ENCODE results near the gene SORCS2. TPM values are rescaled to one million over a fixed set of nuclear protein-coding genes. Genes with fewer than 3 reads are reported as not detected.

SORCS2 gene
- total RNA-seq, 1 donor from 2014 or later: not detected

DNA sequence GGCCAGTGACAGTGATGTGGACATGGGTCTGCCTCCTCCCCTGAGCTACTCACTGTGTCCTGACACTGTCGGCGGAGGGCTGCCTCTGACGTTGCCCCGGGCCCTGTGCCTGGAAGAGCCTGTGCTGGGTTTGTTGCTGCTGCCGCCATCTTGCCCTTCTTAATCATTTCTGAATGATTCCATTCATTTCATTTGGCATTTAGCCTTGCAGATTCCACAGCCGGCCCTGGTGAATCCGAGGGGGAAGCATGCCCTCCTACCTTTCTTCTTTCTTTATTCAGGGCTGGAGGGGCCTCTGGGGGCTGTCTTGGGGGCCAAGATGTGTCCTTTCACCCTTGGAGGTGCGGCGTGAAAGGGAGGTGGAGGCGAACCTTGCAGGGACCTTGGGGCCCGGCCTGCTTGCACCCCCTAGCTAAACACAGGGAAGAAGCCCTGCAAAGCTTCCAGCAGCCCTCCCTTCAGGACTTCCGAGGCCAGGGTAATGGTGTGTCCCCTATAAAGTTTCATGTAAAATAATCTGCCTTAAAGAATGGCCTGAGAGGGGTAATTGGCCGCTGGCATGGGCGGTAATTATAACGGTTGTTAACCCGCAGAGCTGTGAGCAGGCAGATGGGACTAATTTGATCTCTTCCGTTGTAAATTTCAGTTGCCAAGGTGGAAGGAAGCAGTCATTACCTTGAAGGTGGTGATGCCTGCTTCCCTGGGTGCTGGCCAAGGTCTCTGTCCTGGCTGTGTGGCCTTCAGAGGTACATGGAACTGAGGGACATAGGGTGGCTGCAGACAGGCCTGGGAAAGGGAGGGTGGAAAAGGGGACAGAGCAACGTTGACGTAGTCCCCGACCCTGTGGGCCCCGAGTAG, 150.1 kb downstream of the SORCS2 start:
- Mint-ChIP-seq H3K27ac (no peak overlapping the region), H3K27me3 (ENCODE audit: insufficient read depth) (no peaks in the 10 kb centered on the region), H3K9me3 (peaks cover 6% of the 10 kb centered on the region), H3K4me3 (no peak overlapping the region), H3K36me3 (ENCODE audit: low read depth) (no peaks in the 10 kb centered on the region), H3K4me1 (ENCODE audit: low read depth) (no peaks in the 10 kb centered on the region)
- no peak for DNase-seq (ENCODE audit: low spot score)
- intact Hi-C loops (cut with micrococcal nuclease): no loop called here

DNA sequence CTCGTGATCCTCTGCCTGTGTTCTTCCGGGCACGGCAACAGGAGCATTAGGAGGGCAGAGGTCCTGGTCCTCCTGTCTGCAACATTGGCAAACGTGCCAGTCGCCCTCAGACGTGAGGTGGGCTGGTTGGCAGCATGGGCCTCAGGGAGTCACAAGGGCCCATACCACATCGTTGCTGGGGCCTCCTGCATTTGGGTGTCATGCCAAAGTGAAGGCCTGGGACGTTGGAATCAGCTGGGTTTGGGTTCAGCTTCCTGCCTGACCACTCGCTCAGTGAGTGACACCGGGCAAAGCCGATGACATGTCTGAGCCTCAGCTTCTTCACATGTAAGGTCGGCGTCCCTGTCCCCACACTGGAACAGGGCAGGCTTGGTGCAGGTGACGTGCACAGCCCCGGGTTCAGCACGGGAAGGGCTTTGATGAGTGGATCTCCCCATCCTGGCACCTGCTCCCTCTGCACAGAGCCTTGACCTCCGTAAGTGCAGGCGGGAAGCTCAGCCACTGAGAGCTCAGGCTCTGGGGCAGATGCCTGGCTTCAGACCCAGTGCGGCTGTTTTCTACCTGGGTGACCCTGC, 150.8 kb downstream of the SORCS2 start:
- Mint-ChIP-seq H3K9me3 (peaks cover 6% of the 10 kb centered on the region), H3K36me3 (ENCODE audit: low read depth) (no peaks in the 10 kb centered on the region), H3K27ac (no peak overlapping the region), H3K27me3 (ENCODE audit: insufficient read depth) (no peaks in the 10 kb centered on the region), H3K4me1 (ENCODE audit: low read depth) (no peaks in the 10 kb centered on the region), H3K4me3 (no peak overlapping the region)
- no peak for DNase-seq (ENCODE audit: low spot score)
- intact Hi-C loops (cut with micrococcal nuclease): no loop called here

DNA sequence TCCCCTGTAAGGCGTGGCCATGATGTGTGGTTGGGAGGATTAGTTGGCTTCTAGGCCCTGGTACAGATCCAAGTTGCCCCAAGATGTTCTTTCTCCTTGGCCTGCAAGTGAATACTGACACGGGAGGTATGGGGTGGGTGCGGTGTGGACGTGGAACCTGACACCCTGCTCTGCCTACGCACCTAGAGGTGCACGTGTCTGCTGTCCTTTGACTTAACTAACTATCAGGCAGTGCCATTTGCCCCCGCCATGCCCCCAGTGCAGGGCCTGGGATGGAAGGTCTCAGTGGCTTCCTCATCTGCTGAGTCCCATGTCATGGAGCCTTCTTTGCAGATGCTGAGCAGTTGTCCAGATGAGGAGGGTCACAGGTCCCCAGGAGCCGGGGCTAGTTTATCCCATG, 151.6 kb downstream of the SORCS2 start:
- H3K9me3 Mint-ChIP-seq: peaks cover 6% of the 10 kb centered on the region
- no peak for DNase-seq (ENCODE audit: low spot score)
- intact Hi-C loops (cut with micrococcal nuclease): no loop called here
- H3K36me3 Mint-ChIP-seq (ENCODE audit: low read depth): no peaks in the 10 kb centered on the region
- no peak overlapping the region for H3K27ac Mint-ChIP-seq
- no peaks in the 10 kb centered on the region for H3K27me3 Mint-ChIP-seq (ENCODE audit: insufficient read depth)
- no peak overlapping the region for H3K4me3 Mint-ChIP-seq
- no peaks in the 10 kb centered on the region for H3K4me1 Mint-ChIP-seq (ENCODE audit: low read depth)

DNA sequence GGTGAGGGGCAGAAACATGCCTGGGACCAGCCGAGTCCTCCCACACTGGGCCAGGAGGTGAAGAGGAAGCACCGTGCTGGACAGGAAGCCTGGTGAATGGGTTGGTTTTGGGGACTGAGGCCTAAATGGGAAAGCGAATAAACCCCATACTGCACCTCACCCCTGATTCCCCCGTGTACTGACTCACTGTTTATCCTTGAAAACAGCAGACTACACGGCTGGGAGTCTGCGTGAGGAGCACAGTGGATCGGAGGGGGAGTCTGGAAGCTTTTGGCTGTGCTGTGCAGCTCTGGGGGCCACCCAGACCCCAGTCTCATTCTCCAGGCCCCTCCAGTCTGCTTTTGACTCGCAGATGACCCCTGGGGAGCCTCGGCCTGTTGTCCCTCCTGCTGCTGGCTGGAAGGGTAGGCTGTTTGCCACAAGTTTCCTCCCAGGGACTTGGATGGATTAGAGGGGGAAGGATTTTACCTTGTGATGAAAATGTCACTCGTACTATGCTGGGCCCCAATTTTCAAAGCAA, 152.4 kb downstream of the SORCS2 start:
- intact Hi-C loops (cut with micrococcal nuclease): no loop called here
- H3K9me3 Mint-ChIP-seq: peaks cover 6% of the 10 kb centered on the region
- H3K27me3 Mint-ChIP-seq (ENCODE audit: insufficient read depth): no peaks in the 10 kb centered on the region
- H3K36me3 Mint-ChIP-seq (ENCODE audit: low read depth): no peaks in the 10 kb centered on the region
- DNase-seq (ENCODE audit: low spot score): no peak
- no peak overlapping the region for H3K4me3 Mint-ChIP-seq
- no peaks in the 10 kb centered on the region for H3K4me1 Mint-ChIP-seq (ENCODE audit: low read depth)
- no peak overlapping the region for H3K27ac Mint-ChIP-seq

DNA sequence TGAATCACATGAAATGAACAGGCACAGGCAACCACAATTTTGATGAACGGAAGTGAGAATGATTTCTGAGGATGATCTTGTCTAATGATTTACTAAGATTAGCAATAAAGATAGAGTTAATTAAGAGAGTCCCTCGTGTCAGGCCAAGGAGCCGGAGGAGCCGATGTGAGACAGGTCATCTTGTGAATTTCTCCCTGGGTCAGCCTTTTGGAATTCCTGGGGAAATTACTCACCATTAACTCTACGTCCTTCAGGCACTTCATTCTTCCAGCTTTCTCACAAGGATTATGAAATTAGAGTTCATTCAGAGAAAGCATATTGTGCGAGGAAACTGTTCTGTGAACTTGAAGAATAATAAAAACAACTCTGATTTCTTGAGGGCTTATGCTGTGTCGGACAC, 155.6 kb downstream of the SORCS2 start:
- H3K4me3 Mint-ChIP-seq: no peak overlapping the region
- no peak for DNase-seq (ENCODE audit: low spot score)
- no peaks in the 10 kb centered on the region for H3K4me1 Mint-ChIP-seq (ENCODE audit: low read depth)
- no peak overlapping the region for H3K27ac Mint-ChIP-seq
- intact Hi-C loops (cut with micrococcal nuclease): no loop called here
- H3K9me3 Mint-ChIP-seq: no peaks in the 10 kb centered on the region
- H3K36me3 Mint-ChIP-seq (ENCODE audit: low read depth): no peaks in the 10 kb centered on the region
- peaks cover 2% of the 10 kb centered on the region for H3K27me3 Mint-ChIP-seq (ENCODE audit: insufficient read depth)

DNA sequence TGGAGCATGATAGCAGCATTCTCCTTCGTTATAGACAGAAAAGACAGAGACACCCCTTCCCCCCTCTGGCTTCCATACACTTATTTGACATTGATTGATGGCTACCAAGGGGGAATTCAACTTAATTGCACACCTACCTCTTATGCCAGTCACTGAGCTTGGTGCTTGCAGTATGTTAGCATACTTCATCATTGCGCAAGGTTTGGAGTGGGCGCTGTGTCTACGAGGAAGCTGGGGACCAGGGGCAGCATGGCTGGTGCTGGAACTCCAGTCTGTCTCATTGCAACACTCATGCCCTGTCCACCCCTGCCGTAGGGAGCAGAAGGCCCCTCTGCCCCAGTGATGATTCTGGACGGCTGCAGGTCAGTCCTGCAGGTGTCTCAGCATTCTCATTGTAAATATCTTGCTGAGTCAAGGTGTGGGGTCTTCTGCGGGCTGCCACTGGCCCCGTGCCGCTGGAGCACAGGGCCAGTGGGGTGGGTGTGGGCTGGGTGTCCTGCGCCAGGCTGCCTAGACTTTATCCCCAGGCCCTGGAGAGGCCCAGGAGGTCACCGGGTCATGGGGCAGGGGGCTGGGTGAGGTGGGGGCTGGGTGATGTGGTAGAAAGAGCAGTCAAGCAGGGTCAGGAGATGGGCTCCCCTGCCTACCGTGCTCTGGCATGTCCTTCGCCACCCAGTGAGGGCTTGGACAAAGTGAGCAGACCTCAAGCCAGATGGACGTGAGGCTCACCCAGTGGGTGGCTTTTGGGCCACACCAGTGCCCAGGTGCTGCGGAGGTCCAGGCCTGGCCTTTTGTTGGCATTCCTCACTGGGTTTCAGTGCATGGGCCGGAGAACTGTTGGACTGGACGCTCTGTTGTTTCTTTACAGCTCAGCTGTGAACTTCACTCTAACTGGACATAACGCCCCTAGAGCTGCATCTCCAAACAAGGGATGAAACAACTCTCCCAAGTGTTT, 156.9 kb downstream of the SORCS2 start:
- intact Hi-C loops (cut with micrococcal nuclease): no loop called here
- Mint-ChIP-seq H3K36me3 (ENCODE audit: low read depth) (no peaks in the 10 kb centered on the region), H3K4me1 (ENCODE audit: low read depth) (no peaks in the 10 kb centered on the region), H3K27me3 (ENCODE audit: insufficient read depth) (peaks cover 2% of the 10 kb centered on the region), H3K4me3 (no peak overlapping the region), H3K9me3 (no peaks in the 10 kb centered on the region), H3K27ac (no peak overlapping the region)
- no peak for DNase-seq (ENCODE audit: low spot score)

DNA sequence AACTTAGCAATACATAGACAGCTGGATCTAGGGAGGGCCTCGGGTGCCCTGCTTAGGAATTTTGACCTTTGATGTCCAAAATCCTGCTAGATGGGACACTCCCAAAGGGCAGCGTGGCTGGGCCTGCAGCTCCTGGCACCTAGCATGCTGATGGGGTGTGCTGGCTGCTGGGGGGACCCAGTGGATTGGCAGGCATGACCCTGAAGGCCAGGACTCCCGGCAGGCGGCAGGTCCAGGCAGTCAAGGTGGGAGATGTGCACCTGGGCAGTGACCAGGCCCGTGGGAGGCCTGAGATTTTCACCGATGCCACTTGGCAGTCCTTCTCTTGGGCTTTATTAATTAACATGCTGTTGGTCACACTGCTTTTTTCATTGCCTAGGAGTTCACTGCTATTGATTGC, 158.1 kb downstream of the SORCS2 start:
- intact Hi-C loops (cut with micrococcal nuclease): no loop called here
- Mint-ChIP-seq H3K4me3 (no peak overlapping the region), H3K4me1 (ENCODE audit: low read depth) (no peaks in the 10 kb centered on the region), H3K27ac (no peak overlapping the region), H3K36me3 (ENCODE audit: low read depth) (no peaks in the 10 kb centered on the region), H3K9me3 (no peaks in the 10 kb centered on the region), H3K27me3 (ENCODE audit: insufficient read depth) (peaks cover 2% of the 10 kb centered on the region)
- DNase-seq (ENCODE audit: low spot score): no peak

DNA sequence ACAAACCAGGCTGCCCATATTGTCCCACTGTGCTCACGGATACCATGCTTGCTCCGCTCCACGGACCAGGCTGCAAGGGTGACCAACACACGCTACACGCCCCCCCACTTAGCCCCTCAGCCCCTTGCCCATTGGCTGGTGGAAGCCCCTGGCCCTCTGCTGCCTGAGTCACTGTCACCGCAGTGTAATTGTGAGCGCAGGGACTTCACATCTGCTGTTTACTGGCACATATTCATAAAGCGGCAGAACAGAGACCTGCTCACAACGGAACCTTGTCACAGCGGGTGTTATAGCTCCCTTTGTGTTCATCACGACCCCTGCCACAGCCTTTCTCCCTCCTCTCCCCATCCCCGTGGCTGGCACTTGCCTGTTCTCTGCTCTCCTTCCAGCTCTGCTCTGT, 158.7 kb downstream of the SORCS2 start:
- Mint-ChIP-seq H3K9me3 (no peaks in the 10 kb centered on the region), H3K4me3 (no peak overlapping the region), H3K36me3 (ENCODE audit: low read depth) (no peaks in the 10 kb centered on the region), H3K27me3 (ENCODE audit: insufficient read depth) (peaks cover 2% of the 10 kb centered on the region), H3K27ac (no peak overlapping the region), H3K4me1 (ENCODE audit: low read depth) (no peaks in the 10 kb centered on the region)
- intact Hi-C loops (cut with micrococcal nuclease): no loop called here
- no peak for DNase-seq (ENCODE audit: low spot score)

DNA sequence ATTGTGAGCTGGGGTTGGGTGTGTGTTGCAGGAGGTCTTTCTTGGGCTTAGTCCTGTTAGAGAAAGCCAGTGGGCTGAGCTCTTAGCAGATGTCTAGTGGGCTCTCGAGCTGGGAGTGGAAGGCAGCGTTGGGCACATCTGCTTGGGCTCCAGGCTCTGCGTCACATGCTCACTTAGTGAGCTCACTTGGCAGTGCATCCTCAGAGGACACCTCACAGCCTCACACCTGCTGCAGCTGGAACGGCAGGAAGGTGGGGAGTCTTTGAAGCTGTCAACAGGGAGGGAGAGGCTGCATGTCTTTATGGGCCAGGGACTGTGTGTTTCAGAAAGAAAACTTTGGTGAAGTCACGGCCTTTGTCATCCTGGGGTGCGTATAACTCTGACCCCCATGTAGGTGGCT, 160.1 kb downstream of the SORCS2 start:
- Mint-ChIP-seq H3K27ac (no peak overlapping the region), H3K36me3 (ENCODE audit: low read depth) (no peaks in the 10 kb centered on the region), H3K4me1 (ENCODE audit: low read depth) (no peaks in the 10 kb centered on the region), H3K27me3 (ENCODE audit: insufficient read depth) (peaks cover 2% of the 10 kb centered on the region), H3K4me3 (no peak overlapping the region), H3K9me3 (no peaks in the 10 kb centered on the region)
- intact Hi-C loops (cut with micrococcal nuclease): no loop called here
- DNase-seq (ENCODE audit: low spot score): no peak

DNA sequence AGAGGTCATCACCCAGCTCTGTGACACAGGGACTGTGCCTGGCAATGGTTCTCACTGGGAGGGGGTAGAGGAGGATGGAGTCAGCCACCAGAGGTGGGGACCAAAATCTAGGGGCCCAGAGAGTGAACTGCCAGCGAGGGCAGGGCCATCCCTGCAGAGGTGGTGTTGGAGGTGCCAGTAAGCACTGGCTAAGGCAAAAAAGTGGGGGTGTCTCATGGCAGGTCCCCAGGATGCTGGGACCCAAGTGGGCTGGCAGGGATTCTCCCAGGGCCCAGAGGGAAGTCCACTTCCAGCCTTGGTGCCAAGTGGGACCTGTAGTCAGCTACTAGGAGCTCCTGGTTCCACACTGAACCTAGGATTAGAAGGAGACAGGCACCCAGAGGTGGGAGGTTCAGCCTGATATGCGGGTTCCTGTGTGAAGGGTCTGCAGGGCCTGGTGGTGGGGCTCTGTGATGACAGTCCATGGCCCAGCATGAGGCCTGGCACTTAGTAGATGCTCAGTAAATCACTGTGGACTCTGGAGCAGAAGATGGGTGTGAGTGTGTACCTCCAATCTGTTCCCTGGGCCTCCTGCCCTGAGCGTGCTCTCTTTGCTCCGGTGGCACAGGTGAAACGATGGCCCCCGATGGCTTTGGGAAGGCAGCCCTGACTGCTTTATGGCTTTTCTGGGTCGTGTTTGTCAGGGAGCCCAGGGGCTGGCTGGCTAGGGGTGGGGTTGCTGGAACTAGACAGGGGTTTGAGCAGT, 160.9 kb downstream of the SORCS2 start:
- Mint-ChIP-seq H3K9me3 (no peaks in the 10 kb centered on the region), H3K27ac (no peak overlapping the region)

DNA sequence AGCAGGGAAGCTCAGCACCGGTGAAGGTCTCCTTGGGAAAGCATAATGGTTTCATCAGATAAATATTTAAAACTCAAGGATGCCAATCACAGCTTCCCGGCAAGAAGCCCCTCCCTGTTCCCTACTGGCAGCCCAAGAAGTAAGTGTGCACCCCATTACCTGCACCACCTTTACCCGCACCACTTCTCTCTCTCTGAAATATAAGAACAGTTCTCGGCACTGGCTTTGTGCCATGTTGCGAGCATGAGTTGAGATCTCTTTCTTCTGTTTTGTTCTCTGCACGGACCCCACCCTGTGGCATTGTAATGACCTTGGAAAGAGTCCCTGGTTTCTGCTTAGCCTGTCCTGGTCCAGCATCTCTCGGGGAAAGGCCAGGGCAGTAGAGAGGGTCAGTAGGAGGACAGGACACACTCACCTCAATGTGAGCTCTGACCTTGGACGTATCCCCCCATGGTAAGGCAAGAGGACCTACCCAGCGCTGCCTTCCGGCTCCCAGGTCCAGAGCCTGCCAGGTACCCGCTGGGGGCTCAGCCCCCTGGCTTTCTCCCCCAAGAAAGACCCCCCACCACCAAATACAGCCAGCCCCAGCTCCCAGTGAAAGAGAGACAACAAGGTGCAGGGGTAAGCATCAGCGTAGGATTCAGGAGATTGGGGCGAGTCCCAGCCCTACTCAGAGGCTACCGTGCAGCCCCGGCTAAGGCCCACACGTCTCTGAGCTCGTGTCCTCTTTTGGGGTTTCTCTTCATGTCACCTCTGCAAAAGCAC, 161.7 kb downstream of the SORCS2 start:
- intact Hi-C loops (cut with micrococcal nuclease): no loop called here
- Mint-ChIP-seq H3K4me3 (no peak overlapping the region), H3K9me3 (no peaks in the 10 kb centered on the region), H3K4me1 (ENCODE audit: low read depth) (no peaks in the 10 kb centered on the region), H3K27me3 (ENCODE audit: insufficient read depth) (peaks cover 2% of the 10 kb centered on the region), H3K27ac (no peak overlapping the region), H3K36me3 (ENCODE audit: low read depth) (no peaks in the 10 kb centered on the region)
- no peak for DNase-seq (ENCODE audit: low spot score)

More for the DNA sequence above, 160.9 kb downstream of the SORCS2 start:
- H3K4me1 Mint-ChIP-seq (ENCODE audit: low read depth): no peaks in the 10 kb centered on the region
- intact Hi-C loops (cut with micrococcal nuclease): no loop called here
- peaks cover 2% of the 10 kb centered on the region for H3K27me3 Mint-ChIP-seq (ENCODE audit: insufficient read depth)
- H3K36me3 Mint-ChIP-seq (ENCODE audit: low read depth): no peaks in the 10 kb centered on the region
- DNase-seq (ENCODE audit: low spot score): no peak
- no peak overlapping the region for H3K4me3 Mint-ChIP-seq

DNA sequence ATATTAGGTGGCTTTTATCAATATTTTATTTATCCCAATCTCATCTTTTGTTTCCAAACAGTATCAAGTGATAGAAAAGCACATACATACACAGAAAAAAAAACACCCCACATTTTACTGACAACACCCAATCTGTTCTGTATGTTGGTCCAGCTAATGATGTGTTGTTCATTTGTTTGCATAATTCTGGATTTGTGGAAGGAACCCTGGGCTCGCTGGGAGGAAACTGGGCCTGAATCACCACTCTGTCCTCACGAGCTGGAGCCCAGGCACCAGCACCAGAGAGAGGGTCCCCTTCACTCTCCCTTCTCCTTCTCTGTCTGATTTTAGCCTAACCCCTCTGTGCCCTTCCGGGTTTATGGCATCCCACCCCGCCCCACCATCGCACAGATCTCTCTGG, 162.6 kb downstream of the SORCS2 start:
- H3K36me3 Mint-ChIP-seq (ENCODE audit: low read depth): no peaks in the 10 kb centered on the region
- intact Hi-C loops (cut with micrococcal nuclease): no loop called here
- no peak overlapping the region for H3K4me3 Mint-ChIP-seq
- H3K27me3 Mint-ChIP-seq (ENCODE audit: insufficient read depth): peaks cover 2% of the 10 kb centered on the region
- H3K27ac Mint-ChIP-seq: no peak overlapping the region
- DNase-seq (ENCODE audit: low spot score): no peak
- H3K4me1 Mint-ChIP-seq (ENCODE audit: low read depth): no peaks in the 10 kb centered on the region
- H3K9me3 Mint-ChIP-seq: no peaks in the 10 kb centered on the region

Measured in activated T-helper 1 cell treated with anti-CD3 and anti-CD28 coated beads, Interleukin-12 subunit alpha, Interleukin-12 subunit beta, Interleukin-2, Interleukin-4 antibody, amounts not matched to agents 30 ng/mL and 10 ng/mL and 1 ng/mL, durations not matched to agents 14 hours and 24 hours and 36 hours (primary cell).